HG03175 (cell line): ENCODE results near the gene HERPUD1.
"Not testable (repeated sequence)": the region's sequence is repeated elsewhere in the genome, so short reads cannot be mapped to it uniquely, and the experiment has no call there.

Experiments used
- ATAC-seq: cut with Tn5 transposase; IDR thresholded peaks from one replicate; pipeline ENCODE4 v1.9.1; 2021; ENCODE audit warnings: mild to moderate bottlenecking, moderate library complexity; ENCODE audit not compliant: unreplicated experiment

Gene HERPUD1

DNA sequence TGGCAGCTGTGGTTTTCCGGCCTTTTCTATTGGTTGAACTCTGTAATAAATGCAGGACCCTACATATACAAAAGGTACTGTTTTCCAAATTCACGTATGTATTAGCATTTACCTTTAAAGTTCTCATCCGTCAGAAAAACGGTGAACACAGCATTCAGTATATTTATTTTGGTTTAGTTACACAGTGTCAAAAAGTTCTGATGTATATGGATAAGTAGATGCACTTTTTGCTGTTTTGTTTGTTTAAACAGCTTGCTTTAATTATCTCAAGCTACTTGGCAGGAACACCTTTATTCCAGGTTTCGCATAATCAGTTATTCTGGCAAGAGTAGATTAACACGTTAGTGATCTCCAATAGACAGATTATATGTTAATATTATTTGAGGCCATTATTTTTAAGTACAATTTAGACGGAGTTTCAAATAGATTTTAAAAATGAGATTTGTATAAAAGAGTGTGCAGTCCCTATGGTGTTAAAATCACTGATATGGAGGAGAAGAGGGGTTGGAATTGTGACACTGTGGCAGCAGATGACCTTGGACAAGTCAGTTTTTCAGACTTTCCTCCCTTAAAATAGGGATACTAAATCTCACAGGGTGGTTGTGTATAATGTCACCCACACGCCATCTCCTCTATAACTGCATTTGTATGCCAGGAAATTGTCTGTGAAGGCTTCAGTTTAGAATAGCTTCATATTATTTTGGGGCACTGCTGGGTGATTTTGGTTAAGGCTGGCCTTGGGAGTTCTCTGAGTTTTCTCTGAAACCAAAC is 2.1 kb downstream of the HERPUD1 start:
- ATAC-seq, result no peak

DNA sequence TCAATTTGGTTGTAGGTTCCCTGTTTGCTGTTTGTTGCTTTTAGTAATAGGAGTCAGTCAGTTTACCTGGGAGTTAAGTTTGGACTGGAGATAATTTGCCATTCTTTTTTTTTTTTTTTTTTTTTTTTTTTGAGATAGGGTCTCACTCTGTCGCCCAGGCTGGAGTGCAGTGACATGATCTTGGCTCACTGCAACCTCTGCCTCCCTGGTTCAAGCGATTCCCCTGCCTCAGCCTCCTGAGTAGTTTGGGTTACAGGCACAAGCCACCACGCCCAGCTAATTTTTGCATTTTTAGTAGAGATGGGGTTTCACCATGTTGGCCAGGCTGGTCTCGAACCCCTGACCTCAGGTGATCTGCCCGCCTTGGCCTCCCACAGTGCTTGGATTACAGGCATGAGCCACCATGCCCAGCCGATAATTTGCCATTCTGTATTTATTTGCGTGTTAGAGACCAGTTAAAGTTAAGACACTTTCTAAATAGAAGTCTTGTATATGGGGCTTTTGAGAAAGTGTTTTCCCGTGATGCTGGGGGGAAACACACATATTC is 2.7 kb downstream of the HERPUD1 start:
- not testable (repeated sequence) for ATAC-seq

DNA sequence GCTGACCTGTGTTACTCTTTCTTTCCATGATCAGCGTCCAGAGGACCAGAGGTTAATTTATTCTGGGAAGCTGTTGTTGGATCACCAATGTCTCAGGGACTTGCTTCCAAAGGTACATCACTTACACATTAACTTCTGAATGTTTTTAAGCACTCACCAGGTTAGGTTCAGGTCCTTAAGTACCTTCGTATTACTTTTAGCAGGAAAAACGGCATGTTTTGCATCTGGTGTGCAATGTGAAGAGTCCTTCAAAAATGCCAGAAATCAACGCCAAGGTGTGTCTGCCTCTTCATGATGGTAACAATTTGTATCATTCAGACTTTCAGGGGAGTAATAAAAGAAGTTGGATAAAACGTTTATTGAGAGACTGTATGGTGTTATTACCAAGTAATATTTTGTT is 3.3 kb downstream of the HERPUD1 start:
- ATAC-seq, result no peak

DNA sequence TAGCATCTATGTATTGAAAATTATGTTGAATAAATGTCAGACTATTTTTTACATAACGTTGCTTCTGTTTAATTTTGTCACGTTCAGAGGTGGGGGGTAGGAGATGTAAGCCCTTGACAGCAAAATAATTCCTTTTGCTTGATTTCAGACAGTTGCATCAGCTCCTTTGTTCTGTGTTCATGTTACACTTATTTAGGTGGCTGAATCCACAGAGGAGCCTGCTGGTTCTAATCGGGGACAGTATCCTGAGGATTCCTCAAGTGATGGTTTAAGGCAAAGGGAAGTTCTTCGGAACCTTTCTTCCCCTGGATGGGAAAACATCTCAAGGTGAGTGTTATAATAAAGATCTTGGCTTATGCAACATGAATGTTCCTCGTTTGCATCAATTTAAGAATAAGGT is 4.5 kb downstream of the HERPUD1 start:
- ATAC-seq, result no peak

DNA sequence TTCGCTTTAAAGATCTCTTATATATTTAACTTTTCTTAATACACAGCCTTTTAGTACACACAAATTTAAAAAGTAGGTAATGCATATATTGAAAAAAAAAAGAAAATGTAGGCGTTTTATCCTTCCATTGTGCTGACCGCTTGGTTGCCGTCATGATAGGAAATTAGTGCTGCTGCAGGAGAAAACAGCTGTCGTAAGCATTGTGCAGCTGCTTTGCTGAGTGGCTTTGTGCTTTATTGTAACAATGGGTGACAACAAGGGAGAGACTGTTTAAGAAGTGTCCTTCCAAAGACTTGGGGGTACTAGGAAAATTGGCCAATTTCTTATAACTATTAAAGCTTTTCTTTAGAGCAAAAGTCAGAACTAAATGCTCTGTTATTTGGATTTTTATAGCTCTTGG is 5.0 kb downstream of the HERPUD1 start:
- ATAC-seq, result no peak

DNA sequence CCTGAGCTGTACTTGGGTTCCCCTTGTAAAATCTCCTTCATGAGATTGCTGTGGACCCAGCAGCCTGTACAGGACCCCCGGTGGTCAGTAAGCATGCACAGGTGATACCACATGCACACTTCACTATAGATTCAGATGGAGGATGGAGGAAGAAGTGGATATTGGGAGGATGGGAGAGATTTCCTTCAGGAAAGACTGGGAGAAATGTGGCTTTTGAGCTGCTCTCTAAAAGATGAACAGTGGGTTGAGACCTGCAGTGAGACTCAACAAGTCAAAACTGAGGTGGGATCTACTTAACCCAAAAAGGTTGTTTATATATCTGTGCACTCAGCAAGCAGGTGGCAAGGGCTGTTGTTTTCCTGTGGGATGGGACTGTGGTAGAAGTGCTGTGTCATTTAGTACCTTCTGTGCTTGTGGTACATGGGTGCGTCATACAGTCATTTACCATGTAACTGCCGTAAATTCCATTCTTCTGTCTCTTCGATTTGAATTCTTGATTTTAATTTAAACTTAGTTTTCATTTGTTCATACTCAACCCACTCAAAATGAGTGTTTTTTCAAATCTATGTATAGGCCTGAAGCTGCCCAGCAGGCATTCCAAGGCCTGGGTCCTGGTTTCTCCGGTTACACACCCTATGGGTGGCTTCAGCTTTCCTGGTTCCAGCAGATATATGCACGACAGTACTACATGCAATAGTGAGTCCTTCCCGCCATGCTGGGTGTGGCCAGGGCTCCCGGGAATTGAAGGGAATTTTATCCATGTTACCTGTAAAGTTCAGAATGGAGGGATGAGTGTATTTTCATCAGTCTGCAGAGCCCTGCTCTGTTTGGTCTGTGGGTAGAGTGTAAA is 6.9 kb downstream of the HERPUD1 start:
- ATAC-seq, result peak; percentile 39

DNA sequence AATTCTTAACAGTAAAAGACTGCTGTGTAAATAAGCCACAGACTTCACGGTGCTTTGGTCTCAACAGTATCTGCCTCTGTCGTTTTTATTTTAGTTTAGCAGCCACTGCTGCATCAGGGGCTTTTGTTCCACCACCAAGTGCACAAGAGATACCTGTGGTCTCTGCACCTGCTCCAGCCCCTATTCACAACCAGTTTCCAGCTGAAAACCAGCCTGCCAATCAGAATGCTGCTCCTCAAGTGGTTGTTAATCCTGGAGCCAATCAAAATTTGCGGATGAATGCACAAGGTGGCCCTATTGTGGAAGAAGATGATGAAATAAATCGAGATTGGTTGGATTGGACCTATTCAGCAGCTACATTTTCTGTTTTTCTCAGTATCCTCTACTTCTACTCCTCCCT is 7.9 kb downstream of the HERPUD1 start:
- no peak for ATAC-seq

DNA sequence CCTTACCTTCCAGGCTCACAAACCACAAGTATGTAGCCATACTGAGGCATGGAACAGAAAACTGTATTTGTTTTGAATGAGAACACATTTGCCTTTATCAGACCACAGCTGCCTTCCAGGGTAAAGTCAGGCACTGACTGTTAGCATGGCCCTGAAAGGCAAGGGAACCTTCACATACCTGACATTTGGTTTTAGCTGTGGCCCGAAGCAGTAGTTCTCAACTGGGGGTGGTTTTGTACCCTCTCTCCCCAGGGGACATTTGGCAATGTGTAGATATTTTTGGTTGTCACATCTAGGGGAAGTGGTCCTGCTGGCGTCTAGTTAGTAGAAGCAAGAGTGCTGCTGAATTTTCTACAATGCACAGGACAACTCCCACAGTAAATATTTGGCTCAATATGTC is 9.2 kb downstream of the HERPUD1 start:
- no peak for ATAC-seq

DNA sequence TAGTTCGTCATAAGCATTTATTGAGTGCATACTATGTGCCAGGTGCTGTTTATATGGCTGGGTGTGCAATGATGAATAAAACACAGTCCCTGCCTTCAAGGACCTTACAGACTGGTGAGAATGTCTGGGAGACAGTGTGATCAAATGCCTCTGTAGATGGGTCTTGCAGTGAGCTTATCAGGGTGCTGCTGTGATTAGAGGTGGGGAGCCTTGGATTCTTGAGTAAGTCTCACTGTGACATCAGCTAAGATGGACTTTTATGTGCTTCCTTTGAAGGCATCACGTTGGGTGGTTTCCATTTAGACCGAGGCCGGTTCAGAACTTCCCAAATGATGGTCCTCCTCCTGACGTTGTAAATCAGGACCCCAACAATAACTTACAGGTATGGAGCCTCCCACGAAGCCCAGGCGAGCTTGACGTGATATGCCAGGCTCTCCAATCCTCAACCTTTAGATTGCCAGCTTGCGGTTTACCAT is 10.0 kb downstream of the HERPUD1 start:
- no peak for ATAC-seq

DNA sequence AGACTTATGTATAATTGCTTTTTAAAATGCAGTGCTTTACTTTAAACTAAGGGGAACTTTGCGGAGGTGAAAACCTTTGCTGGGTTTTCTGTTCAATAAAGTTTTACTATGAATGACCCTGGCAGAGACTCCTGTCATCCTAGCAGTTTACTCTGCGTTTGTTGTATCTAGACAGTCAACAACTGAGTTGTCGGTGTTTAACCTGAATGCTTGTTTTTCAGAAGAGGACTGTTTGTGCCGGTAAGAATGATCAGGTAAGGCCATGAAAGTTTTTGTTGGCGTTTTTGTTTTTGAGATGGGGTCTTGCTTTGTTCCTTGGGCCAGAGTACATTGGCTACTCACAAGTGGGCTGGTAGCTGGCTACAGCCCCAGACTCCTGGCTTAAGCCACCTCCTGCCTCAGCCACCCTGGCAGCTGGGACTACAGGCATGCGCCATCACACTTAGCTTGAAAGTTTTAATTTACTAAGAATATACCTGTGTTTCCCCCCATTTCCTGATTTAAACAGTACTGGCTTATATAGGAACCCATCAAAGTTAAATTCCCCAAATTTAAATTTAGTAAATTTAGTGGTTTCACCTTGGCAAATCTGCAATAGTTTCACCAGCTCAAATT is 11.9 kb downstream of the HERPUD1 start:
- no peak for ATAC-seq

DNA sequence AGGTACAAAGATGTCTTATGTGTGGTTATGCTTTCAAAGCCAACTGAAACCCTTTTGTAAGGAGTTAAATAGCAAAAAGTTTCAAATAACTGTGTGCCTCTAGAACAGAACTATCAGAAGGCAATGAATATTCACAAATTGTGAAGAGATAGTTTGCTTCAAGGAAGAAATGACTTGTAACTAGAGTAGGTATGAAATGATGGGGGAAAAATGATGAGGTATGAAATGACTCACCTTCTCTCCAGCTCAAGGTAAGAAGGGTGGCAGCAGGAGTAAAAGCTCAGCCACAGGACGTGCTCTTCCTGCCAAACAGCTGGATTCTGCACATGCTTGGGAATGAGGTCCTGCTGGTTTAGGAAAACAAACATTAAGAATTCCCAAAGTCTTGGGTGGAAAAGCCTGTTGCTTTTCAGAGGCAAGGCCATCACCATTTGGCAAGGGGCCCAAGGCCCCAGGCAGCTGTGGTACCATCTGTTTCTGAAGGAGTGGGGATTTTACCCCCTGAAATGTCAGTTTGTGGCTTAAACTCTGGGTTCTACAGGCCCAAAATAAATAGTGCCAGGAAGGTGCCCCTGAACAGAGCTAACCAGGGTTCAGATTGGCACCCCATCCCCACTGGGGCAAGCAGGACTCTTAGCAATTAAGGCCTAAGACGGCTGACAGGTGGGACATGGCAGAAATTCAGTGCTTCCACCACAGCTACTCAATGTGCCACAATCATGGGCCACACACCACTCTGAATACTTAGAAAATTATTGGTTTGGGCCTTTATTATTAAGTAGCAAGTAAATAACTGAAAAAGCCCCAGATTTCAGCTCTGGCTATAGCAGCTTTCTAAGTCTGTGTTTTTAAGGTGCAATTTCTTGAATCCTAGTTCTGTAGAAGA is 13.3 kb downstream of the HERPUD1 start:
- no peak for ATAC-seq

DNA sequence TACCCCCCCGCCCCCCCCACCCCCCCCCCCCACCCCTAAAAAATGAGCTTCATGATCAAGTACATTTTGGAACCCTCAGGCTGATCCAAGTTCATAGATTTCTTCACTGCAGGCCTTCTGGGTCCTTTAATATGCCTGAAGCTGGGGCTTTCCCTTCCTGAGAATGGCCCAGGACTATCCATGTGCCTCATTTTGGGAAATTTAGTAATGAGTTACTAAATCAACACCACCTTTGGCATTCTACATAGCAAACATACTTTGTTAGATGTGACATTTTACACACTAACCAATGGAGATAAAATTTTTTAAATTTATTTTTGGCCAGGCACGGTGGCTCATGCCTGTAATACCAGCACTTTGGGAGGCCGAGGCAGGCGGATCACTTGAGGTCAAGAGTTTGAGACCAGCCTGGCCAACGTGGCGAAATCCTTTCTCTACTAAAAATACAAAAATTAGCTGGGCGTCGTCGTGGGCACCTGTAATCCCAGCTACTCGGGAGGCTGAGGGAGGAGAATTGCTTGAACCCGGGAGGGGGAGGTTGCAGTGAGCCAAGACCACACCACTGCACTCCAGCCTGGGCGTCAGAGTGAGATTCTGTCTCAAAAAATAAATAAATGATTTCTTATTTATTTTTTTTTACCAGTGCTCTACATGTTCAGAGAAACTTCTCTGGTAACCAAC is 14.0 kb downstream of the HERPUD1 start:
- no peak for ATAC-seq

DNA sequence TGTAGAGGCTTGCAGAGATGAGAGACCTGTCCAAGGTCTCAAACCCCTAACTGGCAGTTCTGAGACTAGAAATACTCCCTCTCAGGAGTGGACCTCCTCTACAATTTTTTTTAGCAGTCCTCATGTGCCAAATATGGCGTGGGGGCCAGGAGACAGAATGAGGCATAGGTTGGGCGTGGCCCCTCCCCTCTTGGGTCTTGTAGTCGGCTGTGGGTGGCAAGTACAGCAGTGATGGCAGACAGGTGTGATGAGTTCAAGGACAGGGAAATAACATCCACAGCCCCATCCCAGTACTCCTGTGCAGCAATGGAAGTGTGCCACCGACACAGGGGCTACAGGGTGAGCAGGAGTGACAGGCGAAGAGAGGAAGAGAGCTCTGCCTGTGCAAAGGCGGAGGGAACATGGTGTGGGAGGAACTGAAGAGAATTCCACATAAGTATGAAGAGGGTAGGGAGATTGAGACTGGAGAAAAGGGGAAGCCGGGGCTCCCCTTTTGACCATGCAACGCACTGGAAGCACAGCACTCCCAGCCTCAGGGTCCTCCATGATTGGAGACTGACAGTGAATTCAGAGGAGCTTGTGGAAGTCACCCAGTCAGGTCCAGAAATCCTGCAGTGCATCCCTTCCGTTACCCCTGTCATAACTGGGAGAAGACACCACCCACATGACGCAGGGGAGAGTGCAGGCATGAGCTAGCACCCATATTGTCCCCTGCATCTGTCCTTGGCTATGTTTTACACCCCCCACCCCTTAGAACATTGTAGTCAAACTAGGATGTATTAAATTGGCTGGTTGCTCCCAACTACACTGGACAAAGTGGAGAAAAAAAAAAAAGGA is 15.0 kb downstream of the HERPUD1 start:
- no peak for ATAC-seq

DNA sequence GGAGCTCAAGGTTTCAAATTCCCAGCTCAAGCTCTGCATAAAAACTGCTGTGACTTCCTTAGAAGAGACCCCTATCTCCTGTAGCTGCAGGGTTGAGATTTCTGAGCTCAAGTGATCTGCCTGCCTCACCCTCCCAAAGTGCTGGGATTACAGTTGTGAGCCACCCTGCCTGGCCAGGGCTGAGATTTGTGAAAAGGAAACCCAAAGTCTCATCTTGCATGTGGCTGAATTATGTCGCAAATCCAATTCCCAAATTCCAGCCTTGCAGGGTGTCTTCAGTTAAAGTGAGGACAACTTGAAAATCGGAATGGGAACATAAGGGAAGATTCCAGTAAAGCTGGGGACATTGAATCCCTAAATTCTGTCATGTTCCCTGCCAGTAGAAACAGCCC is 15.7 kb downstream of the HERPUD1 start:
- no peak for ATAC-seq

DNA sequence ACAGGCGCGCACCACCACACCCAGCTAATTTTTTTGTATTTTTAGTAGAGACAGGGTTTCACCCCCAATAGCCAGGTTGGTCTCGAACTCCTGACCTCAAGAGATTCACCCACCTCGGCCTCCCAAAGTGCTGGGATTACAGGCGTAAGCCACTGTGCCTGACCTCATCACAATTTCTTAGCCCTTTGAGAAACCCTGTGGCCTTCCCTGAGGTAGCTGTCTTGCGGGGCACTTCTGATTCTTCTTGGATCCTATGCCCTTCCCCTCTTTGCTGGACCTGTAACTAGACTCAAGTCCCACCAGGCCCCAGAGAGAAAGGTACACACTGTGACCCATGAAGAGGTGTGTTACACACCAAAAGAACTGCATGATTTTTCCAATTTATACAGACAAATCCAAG is 16.3 kb downstream of the HERPUD1 start:
- ATAC-seq, result no peak

DNA sequence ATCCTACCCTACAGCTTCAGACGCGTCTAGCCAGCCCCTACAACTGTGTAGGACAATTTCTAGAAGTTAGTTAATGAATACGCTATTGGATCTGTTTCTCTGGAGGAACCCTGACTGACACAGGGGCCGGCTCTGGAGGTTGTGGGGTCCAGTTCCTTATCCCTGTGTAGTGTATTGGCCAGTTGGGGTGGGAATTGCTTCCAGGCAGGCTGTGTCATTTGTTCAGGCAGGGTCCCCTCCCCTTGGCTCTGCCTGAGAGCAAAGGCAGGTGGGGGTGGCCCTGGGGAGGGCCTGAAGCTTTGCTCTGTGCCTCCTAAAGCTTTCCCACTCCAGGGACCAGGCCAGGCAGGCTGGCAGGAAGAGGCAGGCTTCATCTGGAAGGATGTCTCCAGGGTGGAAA is 18.1 kb downstream of the HERPUD1 start:
- ATAC-seq, result no peak

DNA sequence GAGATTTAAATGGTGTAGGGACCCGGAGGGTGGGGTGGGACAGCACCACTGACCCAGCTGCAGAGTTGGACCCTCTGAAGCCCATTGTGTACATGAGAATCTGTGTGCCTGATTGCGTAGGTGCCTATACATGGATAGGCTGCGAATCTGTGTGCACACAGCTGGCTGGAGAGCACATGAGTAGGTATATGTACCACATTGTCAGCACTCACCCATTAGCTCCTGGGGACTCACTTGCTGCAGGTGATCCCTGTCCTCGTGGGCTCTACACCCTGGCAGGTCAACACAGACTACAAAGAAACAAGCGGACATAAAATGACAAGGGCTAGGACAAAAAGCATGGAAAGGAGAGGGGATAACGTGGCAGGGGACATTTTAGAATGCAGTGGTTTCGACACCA is 18.5 kb downstream of the HERPUD1 start:
- no peak for ATAC-seq

DNA sequence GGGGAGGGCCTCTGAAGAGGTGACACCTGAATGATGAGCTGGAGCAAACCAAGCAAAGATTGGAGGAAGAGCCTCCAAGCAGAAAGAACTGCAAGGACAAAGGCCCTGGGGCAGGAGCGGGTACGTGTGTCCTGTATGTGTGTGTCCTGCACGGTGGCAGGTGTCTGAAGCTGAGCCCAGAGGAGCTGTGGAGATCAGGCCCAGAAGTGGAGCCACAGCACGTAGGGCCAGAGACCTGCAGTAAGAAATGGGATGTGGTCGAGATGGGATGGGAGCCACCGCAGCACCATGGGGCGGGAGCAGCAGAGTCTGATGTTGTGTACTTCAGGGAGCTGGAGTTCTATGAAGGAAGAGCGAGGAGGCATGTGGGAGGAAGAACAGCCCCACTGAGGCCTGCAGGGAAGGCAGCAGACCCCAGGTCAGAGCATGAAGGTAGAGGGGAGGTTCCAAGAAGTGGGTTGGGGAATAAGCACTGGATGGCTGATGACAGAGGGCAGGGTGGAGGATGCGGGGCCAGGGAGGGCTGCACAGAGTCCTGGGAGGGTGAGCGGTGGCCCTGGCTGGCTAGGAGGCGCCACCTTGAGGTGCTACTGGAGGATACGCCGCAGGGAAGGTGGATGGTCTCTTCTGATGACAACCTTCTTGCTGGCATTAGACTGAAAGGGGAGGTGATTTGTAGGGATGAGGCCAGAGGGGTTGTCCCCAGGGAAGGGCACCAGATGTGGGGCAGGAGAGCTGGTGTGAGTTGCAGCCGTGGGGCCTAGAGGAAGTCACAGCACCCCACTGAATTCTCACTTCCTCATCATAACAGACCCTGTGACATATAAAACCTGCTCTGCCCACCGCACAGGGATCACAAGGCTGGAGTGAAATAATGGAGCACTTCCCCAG is 19.2 kb downstream of the HERPUD1 start:
- ATAC-seq, result peak; percentile 69
